NCI-H1092 treated with DMSO at 0.1 percent for 48 hours (cell line): ENCODE results near the gene CALCOCO1.
A peak's percentile ranks its signal among the peaks of the same experiment; 100 is the strongest.

Source experiments
- DNase-seq: peaks from one replicate; lab custom pipeline; 2025; lab: John Stamatoyannopoulos, UW

The CALCOCO1 gene

GRCh38 chr12:53664191-53664590 lies 63.1 kb downstream of the CALCOCO1 start:
- no peak for DNase-seq

GRCh38 chr12:53660041-53660440 lies 67.2 kb downstream of the CALCOCO1 start:
- no peak for DNase-seq

GRCh38 chr12:53659571-53659981 lies 67.7 kb downstream of the CALCOCO1 start:
- peak; percentile 62 for DNase-seq

GRCh38 chr12:53659011-53659551 lies 68.2 kb downstream of the CALCOCO1 start:
- peak; percentile 87 for DNase-seq
